ENCODE measurements around the gene LMLN.

The LMLN gene

DNA sequence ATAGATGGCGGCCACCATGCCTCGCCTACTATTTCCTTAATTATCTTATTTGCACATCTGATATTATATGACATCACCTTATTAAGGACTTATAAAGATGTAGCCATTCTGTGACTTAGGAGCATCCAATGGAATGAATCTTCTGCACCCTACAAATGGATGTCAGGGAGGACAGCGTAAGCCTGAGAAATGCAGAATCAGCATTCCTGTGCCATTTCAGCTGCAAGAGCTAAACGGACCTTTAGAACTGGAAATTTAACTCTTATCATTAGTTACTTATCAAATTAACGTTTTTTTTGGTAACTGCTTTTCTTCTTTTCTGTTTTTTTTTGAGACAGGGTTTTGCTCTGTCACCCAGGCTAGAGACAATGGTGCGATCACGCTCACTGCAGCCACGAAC, 65.6 kb downstream of the LMLN start:
- H3K27ac ChIP-seq, result no peak overlapping the region
- TF ChIP-seq, protein P1, sequence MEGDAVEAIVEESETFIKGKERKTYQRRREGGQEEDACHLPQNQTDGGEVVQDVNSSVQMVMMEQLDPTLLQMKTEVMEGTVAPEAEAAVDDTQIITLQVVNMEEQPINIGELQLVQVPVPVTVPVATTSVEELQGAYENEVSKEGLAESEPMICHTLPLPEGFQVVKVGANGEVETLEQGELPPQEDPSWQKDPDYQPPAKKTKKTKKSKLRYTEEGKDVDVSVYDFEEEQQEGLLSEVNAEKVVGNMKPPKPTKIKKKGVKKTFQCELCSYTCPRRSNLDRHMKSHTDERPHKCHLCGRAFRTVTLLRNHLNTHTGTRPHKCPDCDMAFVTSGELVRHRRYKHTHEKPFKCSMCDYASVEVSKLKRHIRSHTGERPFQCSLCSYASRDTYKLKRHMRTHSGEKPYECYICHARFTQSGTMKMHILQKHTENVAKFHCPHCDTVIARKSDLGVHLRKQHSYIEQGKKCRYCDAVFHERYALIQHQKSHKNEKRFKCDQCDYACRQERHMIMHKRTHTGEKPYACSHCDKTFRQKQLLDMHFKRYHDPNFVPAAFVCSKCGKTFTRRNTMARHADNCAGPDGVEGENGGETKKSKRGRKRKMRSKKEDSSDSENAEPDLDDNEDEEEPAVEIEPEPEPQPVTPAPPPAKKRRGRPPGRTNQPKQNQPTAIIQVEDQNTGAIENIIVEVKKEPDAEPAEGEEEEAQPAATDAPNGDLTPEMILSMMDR (conservative IDR thresholded peaks at IDR 0.05; ENCODE audit: low read depth), result no peak
- CTCF ChIA-PET, result no interaction called here
- no peak for DNase-seq (ENCODE audit: low spot score)
- POLR2A ChIA-PET (ENCODE audit: low non-redundant PET), result no interaction called here

DNA sequence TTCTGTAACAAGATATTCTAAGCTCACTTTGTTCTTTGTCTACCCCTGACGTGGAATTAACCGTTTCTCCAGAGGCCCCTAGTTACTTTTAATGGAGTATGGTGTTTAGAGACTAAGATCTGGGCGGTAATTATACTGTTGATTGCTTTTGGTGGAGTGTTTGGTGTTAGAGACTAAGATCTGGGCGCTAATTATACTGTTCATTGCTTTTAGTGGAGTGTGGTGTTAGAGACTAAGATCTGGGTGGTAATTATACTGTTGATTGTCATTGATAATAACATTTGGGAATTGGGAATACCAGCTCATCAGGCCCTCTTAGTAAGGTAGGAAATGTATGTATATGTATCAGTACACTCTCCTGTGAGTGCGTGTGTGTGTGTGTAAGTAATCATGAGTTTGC, 66.6 kb downstream of the LMLN start:
- ChIA-PET POLR2A (ENCODE audit: low non-redundant PET) (no interaction called here), CTCF (no interaction called here)
- TF ChIP-seq, protein P1 (conservative IDR thresholded peaks at IDR 0.05; ENCODE audit: low read depth), result no peak
- DNase-seq (ENCODE audit: low spot score), result no peak
- no peak overlapping the region for H3K27ac ChIP-seq

DNA sequence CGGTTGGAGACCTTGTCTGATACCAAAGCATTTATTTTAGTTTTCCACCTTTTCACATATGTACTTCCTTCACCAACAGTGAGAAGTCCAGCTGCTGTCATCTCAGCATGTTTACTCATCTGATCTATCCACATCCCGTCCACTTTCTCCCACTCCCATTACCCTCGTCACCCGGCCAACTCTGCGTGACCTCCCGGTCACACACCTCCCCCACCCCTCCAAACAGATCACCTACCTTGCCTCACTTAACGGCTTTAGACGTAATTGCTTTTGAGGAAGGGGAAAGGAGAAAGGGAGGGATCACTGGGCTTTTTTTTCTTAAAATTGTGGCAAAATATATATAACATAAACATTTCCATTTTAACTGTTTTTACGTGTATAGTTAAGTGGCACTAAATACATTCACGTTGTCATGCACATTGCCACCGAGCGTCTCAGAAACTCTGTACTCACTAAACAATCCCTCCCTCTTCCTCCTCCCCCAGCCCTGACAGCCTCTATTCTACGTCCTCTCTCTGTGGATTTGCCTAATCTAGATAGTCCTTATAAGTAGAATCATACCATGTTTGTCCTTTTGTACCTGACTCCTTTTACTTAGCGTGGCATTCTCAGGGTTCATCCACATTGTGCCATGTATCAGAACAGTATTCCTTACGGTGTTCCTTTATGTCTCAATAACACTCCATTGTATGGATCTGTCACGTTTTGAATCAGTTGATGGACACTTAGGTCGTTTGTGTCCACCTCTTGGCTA, 67.2 kb downstream of the LMLN start:
- POLR2A ChIA-PET (ENCODE audit: low non-redundant PET), result no interaction called here
- CTCF ChIA-PET, result no interaction called here
- H3K27ac ChIP-seq, result no peak overlapping the region
- TF ChIP-seq, protein P1 (conservative IDR thresholded peaks at IDR 0.05; ENCODE audit: low read depth), result no peak
- no peak for DNase-seq (ENCODE audit: low spot score)

DNA sequence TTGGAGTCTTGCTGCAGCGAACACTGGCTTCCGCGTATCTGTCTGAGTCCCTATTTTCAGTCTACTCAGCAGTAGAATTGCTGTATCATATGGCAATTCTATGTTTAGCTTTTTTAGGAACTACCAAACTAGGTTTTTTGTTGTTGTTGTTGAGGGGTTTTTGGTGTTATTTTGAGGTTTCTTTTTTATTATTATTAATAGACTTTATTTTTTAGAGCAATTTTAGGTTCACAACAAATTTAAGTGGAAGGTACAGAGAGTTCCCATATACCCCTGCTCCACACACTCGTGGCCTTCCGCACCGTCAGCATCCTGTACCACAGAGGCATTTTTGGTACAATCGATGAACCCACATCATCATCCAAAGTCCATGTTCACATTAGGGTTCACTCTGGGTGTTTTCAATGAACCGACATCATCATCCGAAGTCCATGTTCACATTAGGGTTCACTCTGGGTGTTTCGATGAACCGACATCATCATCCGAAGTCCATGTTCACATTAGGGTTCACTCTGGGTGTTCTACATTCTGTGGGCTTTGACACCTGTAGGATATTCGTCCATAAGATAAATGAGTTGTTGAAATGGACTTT, 67.9 kb downstream of the LMLN start:
- TF ChIP-seq, protein P1 (conservative IDR thresholded peaks at IDR 0.05; ENCODE audit: low read depth), result no peak
- DNase-seq (ENCODE audit: low spot score), result no peak
- ChIA-PET CTCF (no interaction called here), POLR2A (ENCODE audit: low non-redundant PET) (no interaction called here)
- no peak overlapping the region for H3K27ac ChIP-seq

DNA sequence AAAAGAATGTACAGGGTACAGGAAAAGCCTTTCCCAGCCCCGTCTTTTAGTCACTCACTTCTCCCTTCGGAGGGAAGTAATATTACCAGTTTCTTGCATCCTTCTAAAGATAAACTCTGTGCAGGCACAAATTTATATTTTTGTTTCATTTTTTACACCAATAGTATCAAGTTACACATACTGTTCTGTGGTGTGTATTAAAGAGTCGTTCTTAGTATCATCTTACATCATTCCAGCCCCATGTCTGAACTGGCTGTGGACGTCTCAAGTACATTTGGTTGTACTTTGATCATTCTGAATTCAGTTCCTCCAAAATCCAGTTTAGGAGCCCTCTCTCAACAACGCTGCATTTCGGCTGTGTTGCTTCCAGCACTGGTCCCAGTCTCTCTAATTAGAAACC, 68.7 kb downstream of the LMLN start:
- no peak for DNase-seq (ENCODE audit: low spot score)
- POLR2A ChIA-PET (ENCODE audit: low non-redundant PET), result no interaction called here
- H3K27ac ChIP-seq, result no peak overlapping the region
- CTCF ChIA-PET, result no interaction called here
- TF ChIP-seq, protein P1 (conservative IDR thresholded peaks at IDR 0.05; ENCODE audit: low read depth), result no peak

DNA sequence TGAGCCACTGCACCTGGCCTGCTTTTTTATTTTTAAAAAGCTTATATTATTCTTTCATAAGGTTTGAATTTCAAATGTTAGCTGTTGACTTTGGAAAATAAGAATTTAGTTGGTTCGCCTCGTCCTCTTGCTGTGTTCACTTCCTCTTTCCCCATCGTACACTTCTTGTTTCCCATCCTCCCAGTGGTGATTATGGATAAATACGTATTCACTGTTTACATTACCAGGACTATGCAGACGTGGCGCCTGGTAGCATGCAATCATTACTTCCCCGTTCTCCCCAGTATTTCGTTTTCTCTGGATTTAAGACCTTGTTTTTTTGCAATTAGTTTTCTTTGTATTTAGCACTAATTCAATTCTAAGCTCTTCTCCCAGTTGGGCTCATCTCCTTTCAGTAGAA, 70.1 kb downstream of the LMLN start:
- H3K27ac ChIP-seq, result no peak overlapping the region
- ChIA-PET POLR2A (ENCODE audit: low non-redundant PET) (no interaction called here), CTCF (no interaction called here)
- DNase-seq (ENCODE audit: low spot score), result no peak
- TF ChIP-seq, protein P1 (conservative IDR thresholded peaks at IDR 0.05; ENCODE audit: low read depth), result no peak

Measured in RWPE1 (cell line).